Skeletal muscle cell (primary cell): Measurements from ENCODE around the gene RHOV.

Experiments used
- DNase-seq: peaks from one replicate; pipeline ENCODE4 v3.0.0-alpha.2; 2010; ENCODE audit warnings: low read depth
- H3K4me3 ChIP-seq: 2 replicates; pipeline ENCODE4 v1.5.1; 2011; ENCODE audit warnings: low read depth, mild to moderate bottlenecking, control low read depth, low read length, moderate library complexity

The RHOV gene

GRCh38 chr15:40853241-40853890 is 20.7 kb downstream of the RHOV start:
- no peak for DNase-seq
- H3K4me3 ChIP-seq, result no peak overlapping the region

- no peak for DNase-seq
- H3K4me3 ChIP-seq, result no peak overlapping the region
Measured at GRCh38 chr15:40852529-40852928, 21.5 kb downstream of the RHOV start.

- DNase-seq, result no peak
- no peak overlapping the region for H3K4me3 ChIP-seq
Measured at GRCh38 chr15:40850576-40851112, 23.4 kb downstream of the RHOV start.

GRCh38 chr15:40847223-40847961 is 26.6 kb downstream of the RHOV start:
- H3K4me3 ChIP-seq, result no peak overlapping the region
- no peak for DNase-seq

- no peak for DNase-seq
- no peak overlapping the region for H3K4me3 ChIP-seq
Measured at GRCh38 chr15:40846841-40847222, 27.2 kb downstream of the RHOV start.

- DNase-seq, result no peak
- no peak overlapping the region for H3K4me3 ChIP-seq
Measured at GRCh38 chr15:40845511-40846284, 28.3 kb downstream of the RHOV start.

GRCh38 chr15:40845036-40845435 is 29.0 kb downstream of the RHOV start:
- DNase-seq, result no peak
- H3K4me3 ChIP-seq, result peak overlapping the region; percentile 47

GRCh38 chr15:40844696-40845030 is 29.4 kb downstream of the RHOV start:
- DNase-seq, result no peak
- H3K4me3 ChIP-seq, result peak overlapping the region; percentile 47

GRCh38 chr15:40843885-40844695 is 29.9 kb downstream of the RHOV start, which contains the start of gene SPINT1:
SPINT1 (plus strand) TSS chr15:40844048; CDS start chr15:40844555, 507 bp downstream.
- peak within 1 kb of the TSS; percentile 47 for H3K4me3 ChIP-seq
- DNase-seq, result no peak

- DNase-seq, result no peak
- peak overlapping the region; percentile 29 for H3K4me3 ChIP-seq
Measured at GRCh38 chr15:40843261-40843884, 30.7 kb downstream of the RHOV start.

GRCh38 chr15:40841741-40842140 is 32.3 kb downstream of the RHOV start:
- H3K4me3 ChIP-seq, result no peak overlapping the region
- DNase-seq, result no peak

- H3K4me3 ChIP-seq, result no peak overlapping the region
- no peak for DNase-seq
Measured at GRCh38 chr15:40838756-40839155, 35.3 kb downstream of the RHOV start.

- DNase-seq, result no peak
- H3K4me3 ChIP-seq, result no peak overlapping the region
Measured at GRCh38 chr15:40836020-40836419, 38.0 kb downstream of the RHOV start.

GRCh38 chr15:40832903-40833302 is 41.1 kb downstream of the RHOV start:
- no peak overlapping the region for H3K4me3 ChIP-seq
- DNase-seq, result no peak

- H3K4me3 ChIP-seq, result no peak overlapping the region
- DNase-seq, result no peak
Measured at GRCh38 chr15:40831861-40832260, 42.2 kb downstream of the RHOV start.

GRCh38 chr15:40830884-40831283 is 43.1 kb downstream of the RHOV start:
- H3K4me3 ChIP-seq, result no peak overlapping the region
- DNase-seq, result no peak

GRCh38 chr15:40829115-40829514 is 44.9 kb downstream of the RHOV start:
- no peak for DNase-seq
- no peak overlapping the region for H3K4me3 ChIP-seq

GRCh38 chr15:40828447-40829036 is 45.5 kb downstream of the RHOV start, which contains the start of gene PPP1R14D:
PPP1R14D (minus strand) TSS chr15:40828708; CDS start chr15:40828641, 67 bp downstream.
- no peak for DNase-seq
- H3K4me3 ChIP-seq, result no peak within 1 kb of the TSS
